H1 (cell line): ENCODE results near the gene TANC1. TPM values are rescaled to one million over a fixed set of nuclear protein-coding genes. Genes with fewer than 3 reads are reported as not detected.

ENCODE experiments used
- CTCF ChIA-PET: fragments of 300-600 bp; sonication (Branson Sonifier 250); formaldehyde crosslinking; loops from one replicate; lab custom pipeline; 2021; ENCODE audit not compliant: partially characterized antibody; lab: Charles Lee
- POLR2A ChIA-PET: fragments of 300-600 bp; sonication (Branson Sonifier 250); formaldehyde crosslinking; loops from one replicate; lab custom pipeline; 2021; ENCODE audit warnings: inconsistent platforms; ENCODE audit not compliant: partially characterized antibody; lab: Charles Lee
- DNase-seq, 2 experiments: peaks; one replicate each; pipeline versions ENCODE4 v3.0.0 to v3.0.0-alpha.2; 2010 to 2022; ENCODE audit warnings: low spot score in 2 of 2, low read depth in 1 of 2, mixed read lengths in 1 of 2
- FAIRE-seq: peaks from 2 replicates; lab custom pipeline; 2011; peaks lifted over from hg19 to GRCh38; lab: Jason Lieb, UNC
- H2AFZ ChIP-seq: 2 replicates; pipeline ENCODE4 v1.8.1; 2012; ENCODE audit warnings: low read length, inconsistent platforms
- H2AK5ac ChIP-seq: 2 replicates; pipeline ENCODE4 v1.6.1; 2013; ENCODE audit warnings: low read depth, low read length
- H2BK120ac ChIP-seq: replicated peaks from 2 replicates; pipeline ENCODE3; 2013; ENCODE audit warnings: low read depth, low read length, inconsistent platforms
- H2BK12ac ChIP-seq: 2 replicates; pipeline ENCODE4 v1.6.1; 2013; ENCODE audit warnings: low read depth, low read length
- H2BK15ac ChIP-seq: 2 replicates; pipeline ENCODE4 v1.6.1; 2013; ENCODE audit warnings: low read length
- H2BK20ac ChIP-seq: 2 replicates; pipeline ENCODE4 v1.6.1; 2013; ENCODE audit warnings: low read length
- H2BK5ac ChIP-seq: 2 replicates; pipeline ENCODE4 v1.6.1; 2013; ENCODE audit warnings: low read depth, low read length
- H3K14ac ChIP-seq: 2 replicates; pipeline ENCODE4 v1.6.1; 2013; ENCODE audit warnings: inconsistent platforms; ENCODE audit not compliant: insufficient read length
- H3K18ac ChIP-seq: 2 replicates; pipeline ENCODE4 v1.6.1; 2013; ENCODE audit warnings: low read length; ENCODE audit errors: extremely low read depth
- H3K23ac ChIP-seq: 2 replicates; pipeline ENCODE4 v1.6.1; 2013; ENCODE audit warnings: inconsistent platforms; ENCODE audit not compliant: insufficient read length
- H3K23me2 ChIP-seq: 2 replicates; pipeline ENCODE4 v1.6.1; 2013; ENCODE audit warnings: low read depth, low read length
- H3K27ac ChIP-seq: 2 replicates; pipeline ENCODE4 v1.6.1; 2011; ENCODE audit warnings: low read depth, low read length, inconsistent platforms
- H3K27me3 ChIP-seq, 4 experiments: replicated peaks in 1 of 4; 1 replicate in 1 of 4; 2 replicates in 3 of 4; pipeline versions ENCODE4 v1.6.1 to v1.8.1; 2011 to 2013; ENCODE audit warnings: low read length in 3 of 4, mild to moderate bottlenecking in 3 of 4, inconsistent platforms in 2 of 4, mixed read lengths in 2 of 4, moderate library complexity in 1 of 4; ENCODE audit not compliant: control insufficient read depth in 3 of 4, insufficient read depth in 3 of 4; ENCODE audit errors: extremely low read depth in 1 of 4
- H3K36me3 ChIP-seq, 4 experiments: 2 replicates each; pipeline versions ENCODE4 v1.6.1 to v1.8.1; 2011 to 2013; ENCODE audit warnings: mild to moderate bottlenecking in 4 of 4, low read length in 3 of 4, moderate library complexity in 2 of 4, control low read depth in 1 of 4, inconsistent platforms in 1 of 4; ENCODE audit not compliant: insufficient read depth in 4 of 4, control insufficient read depth in 2 of 4
- H3K4ac ChIP-seq: replicated peaks from 2 replicates; pipeline ENCODE3; 2013; ENCODE audit warnings: low read length, low read depth, mixed read lengths, inconsistent platforms; ENCODE audit not compliant: insufficient read length
- H3K4me1 ChIP-seq, 4 experiments: replicated peaks in 1 of 4; 1 replicate in 1 of 4; 2 replicates in 3 of 4; pipeline versions ENCODE4 v1.6.1 to v1.8.1; 2011 to 2013; ENCODE audit warnings: low read length in 3 of 4, inconsistent platforms in 2 of 4, mixed read lengths in 1 of 4; ENCODE audit not compliant: insufficient read depth in 4 of 4, control insufficient read depth in 3 of 4
- H3K4me2 ChIP-seq, 2 experiments: 2 replicates each; pipeline versions ENCODE4 v1.6.1 to v1.8.1; 2011 to 2013; ENCODE audit warnings: low read depth in 2 of 2, low read length in 2 of 2, control low read depth in 1 of 2, inconsistent platforms in 1 of 2, mild to moderate bottlenecking in 1 of 2; ENCODE audit not compliant: insufficient read depth in 1 of 2
- H3K4me3 ChIP-seq, 4 experiments: fragments of 200-600, 300-600 bp in 1 of 4; sonication (generic), shearing (Covaris generic), sonication (Bioruptor Twin) in 1 of 4; 2 replicates each; pipeline versions ENCODE4 v1.5.1 to v1.8.1; 2011 to 2016; ENCODE audit warnings: low read length in 4 of 4, low read depth in 3 of 4, control low read depth in 2 of 4, inconsistent platforms in 2 of 4, mild to moderate bottlenecking in 2 of 4, mixed read lengths in 1 of 4, moderate library complexity in 1 of 4; ENCODE audit not compliant: insufficient read depth in 2 of 4; ENCODE audit errors: extremely low read depth in 1 of 4
- H3K56ac ChIP-seq: replicated peaks from 2 replicates; pipeline ENCODE3; 2013; ENCODE audit warnings: low read depth, mild to moderate bottlenecking, mixed read lengths, low read length, inconsistent platforms; ENCODE audit not compliant: insufficient read length
- H3K79me1 ChIP-seq: 2 replicates; pipeline ENCODE4 v1.6.1; 2013; ENCODE audit warnings: low read depth, low read length, control low read depth
- H3K79me2 ChIP-seq, 2 experiments: 2 replicates each; pipeline versions ENCODE4 v1.6.1 to v1.8.1; 2012 to 2013; ENCODE audit warnings: low read length in 2 of 2, mild to moderate bottlenecking in 2 of 2, inconsistent platforms in 1 of 2; ENCODE audit not compliant: insufficient read depth in 2 of 2, control insufficient read depth in 1 of 2
- H3K9ac ChIP-seq, 4 experiments: replicated peaks in 1 of 4; 1 replicate in 1 of 4; 2 replicates in 3 of 4; pipeline versions ENCODE4 v1.6.1 to v1.8.1; 2011 to 2013; ENCODE audit warnings: low read depth in 3 of 4, low read length in 3 of 4, control low read depth in 2 of 4, mild to moderate bottlenecking in 2 of 4, moderate library complexity in 2 of 4, inconsistent platforms in 1 of 4; ENCODE audit errors: extremely low read depth in 1 of 4
- H3K9me3 ChIP-seq, 2 experiments: 2 replicates each; pipeline versions ENCODE4 v1.6.1 to v1.8.1; 2012 to 2013; ENCODE audit warnings: mild to moderate bottlenecking in 2 of 2, moderate library complexity in 2 of 2, control low read depth in 1 of 2, inconsistent platforms in 1 of 2, low read depth in 1 of 2, low read length in 1 of 2, mixed read lengths in 1 of 2; ENCODE audit not compliant: insufficient read depth in 2 of 2
- H4K20me1 ChIP-seq, 2 experiments: replicated peaks in 1 of 2; 2 replicates each; pipeline versions ENCODE3 to v1.8.1; 2011 to 2013; ENCODE audit warnings: inconsistent platforms in 2 of 2, low read length in 2 of 2, mild to moderate bottlenecking in 1 of 2; ENCODE audit not compliant: insufficient read depth in 2 of 2, control insufficient read depth in 1 of 2
- H4K5ac ChIP-seq: 2 replicates; pipeline ENCODE4 v1.6.1; 2013; ENCODE audit warnings: low read length, low read depth, mixed read lengths, inconsistent platforms; ENCODE audit not compliant: insufficient read length
- H4K8ac ChIP-seq: 2 replicates; pipeline ENCODE4 v1.8.0; 2013; ENCODE audit warnings: mild to moderate bottlenecking, moderate library complexity, low read length, inconsistent platforms; ENCODE audit not compliant: insufficient read depth; ENCODE audit errors: extremely low read depth
- H4K91ac ChIP-seq: replicated peaks from 2 replicates; pipeline ENCODE3; 2013; ENCODE audit warnings: low read length, mixed read lengths, inconsistent platforms; ENCODE audit not compliant: insufficient read length
- ASH2L ChIP-seq: fragments of 200-600, 300-600 bp; sonication (generic); IDR thresholded peaks from one replicate; pipeline ENCODE4 v1.7.1; 2017; ENCODE audit warnings: low read length
- BACH1 ChIP-seq: IDR thresholded peaks from 2 replicates; pipeline ENCODE4 v1.6.1; 2012; ENCODE audit warnings: low read length, improper control_type of control experiment
- CBX5 ChIP-seq: fragments of 300-800, 300-1000 bp; sonication (generic); IDR thresholded peaks from 2 replicates; pipeline ENCODE4 v1.7.1; 2016; ENCODE audit warnings: antibody characterized with exemption, low read length, low read depth
- HDAC2 ChIP-seq, 2 experiments: fragments of 300-600 bp in 1 of 2; sonication (generic) in 1 of 2; IDR thresholded peaks; 2 replicates each; pipeline ENCODE4 v1.6.1; 2011 to 2012; ENCODE audit warnings: low read depth in 2 of 2, low read length in 2 of 2, mild to moderate bottlenecking in 2 of 2, moderate library complexity in 2 of 2, borderline replicate concordance in 1 of 2, inconsistent platforms in 1 of 2
- HDAC6 ChIP-seq: IDR thresholded peaks from one replicate; pipeline ENCODE4 v1.7.1; 2012; ENCODE audit warnings: low read depth, mild to moderate bottlenecking, inconsistent platforms, low read length, moderate library complexity
- MAFK ChIP-seq: IDR thresholded peaks from 2 replicates; pipeline ENCODE4 v1.6.1; 2012; ENCODE audit warnings: low read depth, mild to moderate bottlenecking, improper control_type of control experiment, low read length
- POLR2A ChIP-seq, 2 experiments: IDR thresholded peaks; 1 replicate in 1 of 2; 2 replicates in 1 of 2; pipeline ENCODE4 v1.6.1; 2011; ENCODE audit warnings: low read depth in 2 of 2, low read length in 2 of 2, mild to moderate bottlenecking in 2 of 2; ENCODE audit errors: control extremely low read depth in 1 of 2
- POU5F1 ChIP-seq: IDR thresholded peaks from 2 replicates; pipeline ENCODE4 v1.6.1; 2011; ENCODE audit warnings: low read depth, mild to moderate bottlenecking, low read length, moderate library complexity
- SAP30 ChIP-seq: fragments of 300-600 bp; sonication (generic); IDR thresholded peaks from 2 replicates; pipeline ENCODE4 v1.7.1; 2012; ENCODE audit warnings: low read length, moderate library complexity, mild to moderate bottlenecking, inconsistent platforms; ENCODE audit not compliant: insufficient read depth, insufficient replicate concordance
- TAF7 ChIP-seq: optimal IDR thresholded peaks from 2 replicates; pipeline ENCODE3; 2011; ENCODE audit warnings: low read depth, mild to moderate bottlenecking, inconsistent platforms, low read length, moderate library complexity, borderline replicate concordance
- WGBS, 2 experiments: shearing (Covaris generic) in 1 of 2; methylation state at CpG; one replicate each; pipeline versions ENCODE4 v1.1.6 to v1.1.7; 2013 to 2015; ENCODE audit warnings: low lambda C conversion rate in 2 of 2, mixed read lengths in 2 of 2, inconsistent platforms in 1 of 2, low coverage in 1 of 2, missing lambda C conversion rate in 1 of 2; ENCODE audit not compliant: insufficient replicate concordance in 2 of 2, insufficient coverage in 1 of 2, insufficient read length in 1 of 2; ENCODE audit errors: extremely low coverage in 1 of 2, missing lambda C conversion rate in 1 of 2; 5-methylcytosine and 5-hydroxymethylcytosine counted together
- polyA plus RNA-seq, 7 experiments: library from polyadenylated mRNA; depleted of rRNA in 3 of 7; stranded (reverse) in 5 of 7; unstranded in 2 of 7; fragments of >200 nt in 5 of 7; fragments of 200-250 nt in 2 of 7; gene quantifications; 1 replicate in 5 of 7; 2 replicates in 1 of 7; 4 replicates in 1 of 7; pipeline versions ENCODE4 v1.2.1 to v1.2.3, GENCODE V29; 2011 to 2013; ENCODE audit warnings: missing spikeins in 2 of 7, mixed read lengths in 2 of 7
- total RNA-seq: library from RNA; stranded (reverse); fragmentation: NEBNext Ultra II Directional; extraction: Animal tissue kit (Norgen Biotek cat#: 25700); gene quantifications from 2 replicates; pipeline ENCODE4 v1.2.1, GENCODE V29; 2021

TANC1 gene
- total and polyA plus RNA-seq, 2 of the 8 experiments (the other 6 are each of a cell fraction or from before 2014, with no cell fraction given) = 4.1 to 7.6 TPM

GRCh38 chr2:159070235-159070634 is 101.8 kb downstream of the TANC1 start:
- H4K20me1 ChIP-seq = no peaks in the 10 kb centered on the region
- no peaks in the 10 kb centered on the region for H3K79me1 ChIP-seq
- ChIA-PET POLR2A (no interaction called here), CTCF (interaction anchor here (0.7 to 2.7 kb wide), 5 partner anchors 14 to 44 kb away, joined by 3 to 7 read pairs (median 3); no protein-coding TSS in a partner anchor)
- H3K79me2 ChIP-seq = no peaks in the 10 kb centered on the region
- H3K36me3 ChIP-seq = no peaks in the 10 kb centered on the region
- H3K9ac ChIP-seq = no peak overlapping the region
- H3K4me3 ChIP-seq = no peak overlapping the region
- H2BK5ac ChIP-seq = no peak overlapping the region
- no peak overlapping the region for H3K23ac ChIP-seq
- H3K27me3 ChIP-seq = no peaks in the 10 kb centered on the region
- 42% methylated on average over 2 of the region's 2 CpGs; no CpG with 5 or more reads in 1 of the 2 experiments for WGBS, 2 experiments
- H2BK15ac ChIP-seq = no peak overlapping the region
- no peaks in the 10 kb centered on the region for H3K9me3 ChIP-seq
- no peak overlapping the region for H4K8ac ChIP-seq
- H3K4me2 ChIP-seq = no peak overlapping the region
- no peak overlapping the region for H3K18ac ChIP-seq
- no peaks in the 10 kb centered on the region for H3K23me2 ChIP-seq
- no peak overlapping the region for H2BK20ac ChIP-seq
- FAIRE-seq (no peak), DNase-seq (no peak)
- H2BK12ac ChIP-seq = no peak overlapping the region
- no peak overlapping the region for H4K5ac ChIP-seq
- no peak overlapping the region for H3K4ac ChIP-seq
- TF ChIP-seq POU5F1 (no peak), SAP30 (no peak), HDAC6 (no peak), CBX5 (no peak), ASH2L (no peak), BACH1 (no peak), TAF7 (no peak), MAFK (no peak), HDAC2 (IDR thresholded peaks at IDR 0.05; ENCODE audit: borderline replicate concordance in 1 of 2, low read depth in 2 of 2, low read length in 2 of 2) (no peak), POLR2A (IDR thresholded peaks at IDR 0.05; ENCODE audit: control extremely low read depth in 1 of 2, low read depth in 2 of 2, low read length in 2 of 2) (no peak)
- no peak overlapping the region for H2BK120ac ChIP-seq
- no peak overlapping the region for H2AFZ ChIP-seq
- H2AK5ac ChIP-seq = no peak overlapping the region
- no peak overlapping the region for H3K27ac ChIP-seq
- no peak overlapping the region for H4K91ac ChIP-seq
- peaks cover 0 to 3% (median 2%) of the 10 kb centered on the region in 4 experiments; a peak in 2 of 7 replicates for H3K4me1 ChIP-seq
- H3K14ac ChIP-seq = no peak overlapping the region
- H3K56ac ChIP-seq = no peak overlapping the region
